Natural killer cell (primary cell): Measurements from ENCODE around the gene MYO1E. TPM values are rescaled to one million over a fixed set of nuclear protein-coding genes. Genes with fewer than 3 reads are reported as not detected.

Experiments
- ATAC-seq, 3 donors: fragments of 150-1000 bp in 2 of 3; fragments of 200-7000 bp in 1 of 3; cut with Tn5 transposase; 1 replicate in 1 of 3; 2 replicates in 2 of 3; pipeline ENCODE4 v1.10.0; 2021; ENCODE audit warnings: mild to moderate bottlenecking in 2 of 3, moderate library complexity in 2 of 3
- DNase-seq, 2 donors: peaks; one replicate each; pipeline versions ENCODE4 v3.0.0 to v3.0.0-alpha.2; 2013 to 2021; ENCODE audit warnings: mixed read lengths in 1 of 2
- H3K27ac ChIP-seq: one replicate; pipeline ENCODE4 v1.5.1; 2013; ENCODE audit warnings: mild to moderate bottlenecking, low read length
- H3K27me3 ChIP-seq: one replicate; pipeline ENCODE4 v1.6.1; 2013; ENCODE audit warnings: low read length; ENCODE audit not compliant: control insufficient read depth, insufficient read depth
- H3K36me3 ChIP-seq: one replicate; pipeline ENCODE4 v1.6.1; 2013; ENCODE audit warnings: low read length; ENCODE audit not compliant: control insufficient read depth, insufficient read depth
- H3K4me1 ChIP-seq: one replicate; pipeline ENCODE4 v1.6.1; 2013; ENCODE audit warnings: low read length; ENCODE audit not compliant: control insufficient read depth, insufficient read depth
- H3K4me3 ChIP-seq: one replicate; pipeline ENCODE4 v1.5.1; 2013; ENCODE audit warnings: low read length
- H3K9me3 ChIP-seq: one replicate; pipeline ENCODE4 v1.6.1; 2013; ENCODE audit warnings: low read length; ENCODE audit not compliant: control insufficient read depth, insufficient read depth
- H3K27ac Mint-ChIP-seq, 2 donors: one replicate each; pipeline ENCODE4 v1.8.0; 2022; ENCODE audit warnings: mild to moderate bottlenecking in 2 of 2, mixed read lengths in 2 of 2, moderate library complexity in 1 of 2
- H3K27me3 Mint-ChIP-seq, 2 donors: one replicate each; pipeline ENCODE4 v1.8.0; 2022; ENCODE audit warnings: low read depth in 2 of 2, mixed read lengths in 2 of 2
- H3K36me3 Mint-ChIP-seq: one replicate; pipeline ENCODE4 v1.8.0; 2022; ENCODE audit warnings: mixed read lengths
- H3K4me1 Mint-ChIP-seq, 2 donors: one replicate each; pipeline ENCODE4 v1.8.0; 2022; ENCODE audit warnings: mixed read lengths in 2 of 2
- H3K4me3 Mint-ChIP-seq: one replicate; pipeline ENCODE4 v1.8.0; 2022; ENCODE audit warnings: mild to moderate bottlenecking, moderate library complexity, mixed read lengths
- H3K9me3 Mint-ChIP-seq, 2 donors: one replicate each; pipeline ENCODE4 v1.8.0; 2022; ENCODE audit warnings: mixed read lengths in 2 of 2
- CTCF ChIP-seq: fragments of 200-600 bp; IDR thresholded peaks from one replicate; pipeline ENCODE4 v1.8.0; 2022; ENCODE audit warnings: antibody characterized with exemption
- WGBS: methylation state at CpG from one replicate; pipeline ENCODE4 v1.1.7; 2013; ENCODE audit warnings: missing lambda C conversion rate; ENCODE audit not compliant: insufficient coverage; 5-methylcytosine and 5-hydroxymethylcytosine counted together
- intact Hi-C: fragments of 100-400 bp; cut with micrococcal nuclease; formaldehyde crosslinking; loops from one replicate; pipeline ENCODE4 v1.14.2; 2022
- total RNA-seq, 4 donors: library from RNA; stranded (reverse); fragments of 120-200 nt in 1 of 4; gene quantifications; one replicate each; pipeline versions ENCODE4 v1.2.3 to v1.2.4, GENCODE V29; 2013 to 2022

The MYO1E gene
- total RNA-seq, 3 donors from 2014 or later (not counting 1 experiment from before 2014, with no cell fraction given) = 16.1 to 39.4 (median 22.7) TPM

GRCh38 chr15:59194639-59195325 lies 177.9 kb downstream of the MYO1E start:
- Mint-ChIP-seq H3K4me3 (no peak overlapping the region), H3K36me3 (no peaks in the 10 kb centered on the region), H3K27me3 (no peaks in the 10 kb centered on the region), H3K27ac (no peak overlapping the region), H3K4me1 (peaks cover 0 to 4% of the 10 kb centered on the region in 2 donors), H3K9me3 (no peaks in the 10 kb centered on the region)
- Histone ChIP-seq H3K27me3 (no peaks in the 10 kb centered on the region), H3K4me1 (no peaks in the 10 kb centered on the region), H3K4me3 (no peak overlapping the region), H3K9me3 (no peaks in the 10 kb centered on the region), H3K27ac (no peak overlapping the region), H3K36me3 (peaks cover 3% of the 10 kb centered on the region)
- intact Hi-C loops = no loop called here
- ATAC-seq (no peak), DNase-seq (no peak)
- 83% methylated on average over 8 of the region's 10 CpGs for WGBS
- TF ChIP-seq CTCF = no peak

- H3K9me3 ChIP-seq = no peaks in the 10 kb centered on the region
- H3K4me1 ChIP-seq = no peaks in the 10 kb centered on the region
- H3K27me3 ChIP-seq = no peaks in the 10 kb centered on the region
- Mint-ChIP-seq H3K27ac (no peak overlapping the region), H3K9me3 (no peaks in the 10 kb centered on the region), H3K36me3 (no peaks in the 10 kb centered on the region), H3K27me3 (peaks cover 0 to 4% of the 10 kb centered on the region in 2 donors), H3K4me1 (peaks cover 0 to 4% of the 10 kb centered on the region in 2 donors), H3K4me3 (no peak overlapping the region)
- intact Hi-C loops = no loop called here
- H3K27ac ChIP-seq = no peak overlapping the region
- peaks cover 3% of the 10 kb centered on the region for H3K36me3 ChIP-seq
- no peak for TF ChIP-seq CTCF
- 79% methylated on average over 6 of the region's 6 CpGs for WGBS
- no peak for DNase-seq
- no peak overlapping the region for H3K4me3 ChIP-seq
- ATAC-seq = no peak
Measured at GRCh38 chr15:59191855-59192237, 180.8 kb downstream of the MYO1E start.

DNA sequence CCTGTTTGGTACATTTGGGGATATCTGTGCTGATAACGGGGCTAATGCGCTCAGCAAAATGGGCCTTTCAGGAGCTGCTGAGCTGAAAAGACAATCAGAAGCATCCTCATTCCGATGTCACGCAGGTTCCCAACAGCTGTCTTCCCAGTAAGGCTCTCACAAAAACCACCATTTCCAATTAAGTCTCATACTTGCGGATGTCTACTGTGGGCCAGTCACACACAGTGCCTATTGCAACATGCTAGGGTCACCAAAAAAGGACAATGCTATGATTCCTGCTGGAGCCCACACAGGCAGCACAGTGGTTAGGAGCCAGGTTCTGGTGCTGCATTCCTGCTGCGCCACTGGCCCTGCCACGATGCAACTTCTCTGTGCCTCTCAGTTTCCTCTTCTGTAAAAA lies 182.4 kb downstream of the MYO1E start:
- Mint-ChIP-seq H3K4me3 (no peak overlapping the region), H3K9me3 (no peaks in the 10 kb centered on the region), H3K27me3 (peaks cover 0 to 4% of the 10 kb centered on the region in 2 donors), H3K27ac (no peak overlapping the region), H3K36me3 (no peaks in the 10 kb centered on the region), H3K4me1 (peaks cover 0 to 4% of the 10 kb centered on the region in 2 donors)
- Histone ChIP-seq H3K4me1 (no peaks in the 10 kb centered on the region), H3K27me3 (no peaks in the 10 kb centered on the region), H3K4me3 (no peak overlapping the region), H3K9me3 (no peaks in the 10 kb centered on the region), H3K36me3 (peaks cover 3% of the 10 kb centered on the region), H3K27ac (no peak overlapping the region)
- no peak for DNase-seq
- no peak for ATAC-seq
- no peak for TF ChIP-seq CTCF
- WGBS = 95% methylated on average over 7 of the region's 7 CpGs
- intact Hi-C loops = no loop called here

DNA sequence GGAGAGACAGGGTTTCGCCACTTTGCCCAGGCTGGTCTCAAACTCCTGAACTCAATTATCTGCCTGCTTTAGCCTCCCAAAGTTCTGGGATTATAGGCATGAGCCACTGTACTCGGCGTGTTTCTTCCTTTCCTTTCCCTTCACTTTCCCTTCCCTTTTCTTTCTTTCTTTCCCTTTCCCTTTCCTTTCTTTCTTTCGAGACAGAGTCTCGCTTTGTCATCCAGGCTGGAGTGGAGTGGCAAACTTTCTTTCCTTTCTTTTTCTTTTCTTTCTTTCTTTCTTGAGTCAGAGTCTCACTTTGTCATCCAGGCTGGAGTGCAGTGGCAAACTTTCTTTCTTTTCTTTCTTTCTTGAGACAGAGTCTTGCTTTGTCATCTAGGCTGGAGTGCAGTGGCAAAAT lies 183.4 kb downstream of the MYO1E start:
- Histone ChIP-seq H3K27ac (no peak overlapping the region), H3K27me3 (no peaks in the 10 kb centered on the region), H3K36me3 (no peaks in the 10 kb centered on the region), H3K4me3 (no peak overlapping the region), H3K9me3 (no peaks in the 10 kb centered on the region), H3K4me1 (no peaks in the 10 kb centered on the region)
- ATAC-seq (no peak), DNase-seq (no peak)
- intact Hi-C loops = no loop called here
- H3K4me1 Mint-ChIP-seq = no peaks in the 10 kb centered on the region
- no peak for TF ChIP-seq CTCF
- H3K27me3 Mint-ChIP-seq = peaks cover 0 to 4% of the 10 kb centered on the region in 2 donors
- H3K4me3 Mint-ChIP-seq = no peak overlapping the region
- no peak overlapping the region for H3K27ac Mint-ChIP-seq
- no peaks in the 10 kb centered on the region for H3K9me3 Mint-ChIP-seq
- H3K36me3 Mint-ChIP-seq = no peaks in the 10 kb centered on the region
- 92% methylated on average over 5 of the region's 5 CpGs for WGBS
